Measurements from ENCODE around the gene TXNL1. TPM values are rescaled to one million over a fixed set of nuclear protein-coding genes. Genes with fewer than 3 reads are reported as not detected.

TXNL1 gene
- total and polyA plus RNA-seq, 2 of the 13 experiments (the other 11 are each of a cell fraction or from before 2014, with no cell fraction given), result 41.9 to 73.1 TPM

GRCh38 chr18:56650944-56651770 is 12.8 kb upstream of the TXNL1 start, which contains the start of gene WDR7 (continued):
- TF ChIP-seq ATF2 (CRISPR knock-in tag; IDR thresholded peaks at IDR 0.05) (peak; percentile 74), NFYB (CRISPR knock-in tag; IDR thresholded peaks at IDR 0.05) (peak; percentile 43; the same call in 1 of the 2 replicates), ZNF333 (CRISPR knock-in tag; IDR thresholded peaks at IDR 0.05; ENCODE audit: borderline replicate concordance) (no peak), KDM6A (CRISPR knock-in tag; IDR thresholded peaks at IDR 0.05; ENCODE audit: low read depth) (no peak), ZNF562 (CRISPR knock-in tag; IDR thresholded peaks at IDR 0.05; ENCODE audit: borderline replicate concordance) (no peak), CREBL2 (CRISPR knock-in tag; IDR thresholded peaks at IDR 0.05; ENCODE audit: borderline replicate concordance) (no peak), MYNN (CRISPR knock-in tag; IDR thresholded peaks at IDR 0.05; ENCODE audit: low read depth) (no peak), ESRRA (CRISPR knock-in tag; IDR thresholded peaks at IDR 0.05; ENCODE audit: low read depth) (no peak), TRIM24 (CRISPR knock-in tag; IDR thresholded peaks at IDR 0.05) (no peak), RERE (CRISPR knock-in tag; IDR thresholded peaks at IDR 0.05; ENCODE audit: low read depth) (no peak), ONECUT2 (CRISPR knock-in tag; IDR thresholded peaks at IDR 0.05) (no peak), ZNF569 (CRISPR knock-in tag; IDR thresholded peaks at IDR 0.05; ENCODE audit: borderline replicate concordance) (no peak), ZBTB20 (CRISPR knock-in tag; IDR thresholded peaks at IDR 0.05; ENCODE audit: borderline replicate concordance, low read depth) (peak; percentile 60; the same call in 1 of the 2 replicates), ZNF382 (CRISPR knock-in tag; IDR thresholded peaks at IDR 0.05; ENCODE audit: borderline replicate concordance) (no peak), ATF4 (CRISPR knock-in tag; IDR thresholded peaks at IDR 0.05) (peak in 1 of 2 experiments; percentile 68; a peak in 2 of 4 replicates), CBX5 (CRISPR knock-in tag; IDR thresholded peaks at IDR 0.05; ENCODE audit: borderline replicate concordance) (no peak), SMYD3 (CRISPR knock-in tag; IDR thresholded peaks at IDR 0.05) (no peak)

Measured in HepG2 (cell line).